GM06990 (cell line): ENCODE results near the gene IRF2BPL.

Experiments
- DNase-seq: peaks from one replicate; pipeline ENCODE4 v3.0.0-alpha.2; 2011; ENCODE audit not compliant: insufficient read length; ENCODE audit errors: extremely low read depth
- H3K27me3 ChIP-seq: replicated peaks from 2 replicates; pipeline ENCODE4 v1.6.0; 2011; ENCODE audit warnings: low read length; ENCODE audit not compliant: control insufficient read depth, insufficient read depth
- H3K36me3 ChIP-seq: 2 replicates; pipeline ENCODE4 v1.5.1; 2011; ENCODE audit warnings: low read length; ENCODE audit not compliant: control insufficient read depth, insufficient read depth
- H3K4me3 ChIP-seq: replicated peaks from 2 replicates; pipeline ENCODE4 v1.5.1; 2011; ENCODE audit warnings: low read depth, mild to moderate bottlenecking, control low read depth, low read length
- TF ChIP-seq, protein P1 (sequence below): IDR thresholded peaks from 2 replicates; pipeline ENCODE4 v1.5.1; 2011; ENCODE audit warnings: low read length, control low read depth, mild to moderate bottlenecking, inconsistent platforms; ENCODE audit not compliant: insufficient read depth, poor library complexity, severe bottlenecking

IRF2BPL gene

DNA sequence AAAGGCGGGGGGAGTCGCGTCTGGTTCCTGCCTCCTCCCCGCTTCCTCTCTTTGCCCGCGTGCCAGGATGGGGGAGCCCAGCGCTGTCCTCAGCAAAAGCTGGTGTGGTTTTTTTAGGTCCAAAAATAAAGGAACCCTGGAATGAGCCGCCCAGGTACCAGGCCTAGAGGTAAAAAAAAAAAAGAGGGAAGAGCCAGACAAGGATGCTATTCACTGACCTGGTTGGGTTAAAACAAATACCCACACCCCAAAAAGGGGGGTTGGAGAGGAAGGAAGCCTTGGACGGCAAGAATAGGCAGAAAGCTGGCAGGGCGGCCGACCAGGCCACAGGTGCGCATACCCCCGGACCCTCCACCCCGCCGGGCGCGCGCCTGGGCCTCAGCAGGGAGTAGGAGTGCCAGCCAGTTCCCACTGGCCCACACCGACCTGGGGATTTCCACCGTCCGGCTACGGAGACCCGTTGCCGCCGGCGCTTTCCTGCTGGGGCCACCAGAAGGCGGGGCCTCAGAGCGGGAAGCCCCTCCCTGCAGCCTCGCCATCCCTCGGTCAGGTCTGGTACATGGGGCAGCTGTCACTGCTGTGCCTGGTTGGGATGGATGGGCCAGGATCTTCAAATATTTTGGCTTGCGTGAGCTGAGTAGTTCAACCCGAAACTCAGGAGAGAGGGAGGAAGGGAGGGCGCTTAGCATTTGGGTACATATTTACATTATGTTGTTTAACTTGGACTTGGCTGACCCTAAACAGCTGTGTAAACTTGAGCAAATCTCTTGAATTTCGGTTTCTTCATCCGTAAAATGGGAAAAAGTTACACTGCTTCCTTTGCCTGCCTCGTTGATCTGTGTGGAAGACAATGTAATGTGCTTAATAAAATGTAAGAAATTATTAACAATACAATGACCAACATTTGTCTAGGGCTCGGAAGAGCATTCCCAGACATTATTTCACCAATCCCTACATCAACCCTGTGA is 5.4 kb upstream of the IRF2BPL start:
- DNase-seq = peak; percentile 90
- TF ChIP-seq, protein P1, sequence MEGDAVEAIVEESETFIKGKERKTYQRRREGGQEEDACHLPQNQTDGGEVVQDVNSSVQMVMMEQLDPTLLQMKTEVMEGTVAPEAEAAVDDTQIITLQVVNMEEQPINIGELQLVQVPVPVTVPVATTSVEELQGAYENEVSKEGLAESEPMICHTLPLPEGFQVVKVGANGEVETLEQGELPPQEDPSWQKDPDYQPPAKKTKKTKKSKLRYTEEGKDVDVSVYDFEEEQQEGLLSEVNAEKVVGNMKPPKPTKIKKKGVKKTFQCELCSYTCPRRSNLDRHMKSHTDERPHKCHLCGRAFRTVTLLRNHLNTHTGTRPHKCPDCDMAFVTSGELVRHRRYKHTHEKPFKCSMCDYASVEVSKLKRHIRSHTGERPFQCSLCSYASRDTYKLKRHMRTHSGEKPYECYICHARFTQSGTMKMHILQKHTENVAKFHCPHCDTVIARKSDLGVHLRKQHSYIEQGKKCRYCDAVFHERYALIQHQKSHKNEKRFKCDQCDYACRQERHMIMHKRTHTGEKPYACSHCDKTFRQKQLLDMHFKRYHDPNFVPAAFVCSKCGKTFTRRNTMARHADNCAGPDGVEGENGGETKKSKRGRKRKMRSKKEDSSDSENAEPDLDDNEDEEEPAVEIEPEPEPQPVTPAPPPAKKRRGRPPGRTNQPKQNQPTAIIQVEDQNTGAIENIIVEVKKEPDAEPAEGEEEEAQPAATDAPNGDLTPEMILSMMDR = no peak
- Histone ChIP-seq H3K4me3 (peak overlapping the region; percentile 62), H3K36me3 (no peaks in the 10 kb centered on the region), H3K27me3 (no peaks in the 10 kb centered on the region)

DNA sequence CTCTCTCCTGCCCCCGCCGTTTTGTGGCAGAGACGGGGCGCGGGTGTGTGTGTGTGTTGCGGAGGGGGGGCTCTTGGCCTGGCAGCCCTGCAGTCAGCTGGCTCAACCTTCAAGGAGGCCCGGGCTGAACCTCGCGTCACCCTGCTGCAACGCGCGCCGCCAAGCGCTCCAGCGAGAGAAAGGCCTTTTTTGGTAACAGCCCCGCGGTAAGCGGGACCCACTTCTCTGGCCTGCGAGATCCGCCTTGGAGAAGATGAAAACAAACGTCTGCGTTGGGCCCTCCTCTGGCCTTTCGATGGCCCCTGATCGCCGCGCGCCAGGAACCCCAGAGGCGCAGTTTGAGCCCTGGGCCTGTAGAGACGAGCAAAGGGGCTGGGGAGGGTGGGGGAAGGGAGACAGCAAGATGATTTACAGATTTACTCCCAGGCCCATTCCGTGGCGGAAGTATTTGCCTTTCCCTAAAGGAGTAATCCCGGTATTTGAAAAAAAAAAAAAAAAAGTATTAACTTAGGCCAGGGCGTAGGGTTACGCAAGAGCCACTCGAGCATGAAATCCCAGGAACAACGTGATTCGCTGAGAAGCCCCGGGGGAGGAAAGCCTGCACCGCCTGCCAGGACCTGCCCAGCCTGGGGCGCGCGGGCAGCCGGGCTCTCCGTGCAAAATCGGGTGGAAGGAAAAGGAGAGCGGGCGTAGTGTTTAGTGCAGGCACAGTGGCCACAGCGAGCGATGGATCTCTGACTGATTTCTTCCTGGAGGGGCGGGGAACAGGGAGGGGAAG is 4.5 kb upstream of the IRF2BPL start:
- DNase-seq = peak; percentile 78
- Histone ChIP-seq H3K27me3 (no peaks in the 10 kb centered on the region), H3K4me3 (peak overlapping the region; percentile 62), H3K36me3 (no peaks in the 10 kb centered on the region)
- TF ChIP-seq, protein P1 = peak; percentile 36

DNA sequence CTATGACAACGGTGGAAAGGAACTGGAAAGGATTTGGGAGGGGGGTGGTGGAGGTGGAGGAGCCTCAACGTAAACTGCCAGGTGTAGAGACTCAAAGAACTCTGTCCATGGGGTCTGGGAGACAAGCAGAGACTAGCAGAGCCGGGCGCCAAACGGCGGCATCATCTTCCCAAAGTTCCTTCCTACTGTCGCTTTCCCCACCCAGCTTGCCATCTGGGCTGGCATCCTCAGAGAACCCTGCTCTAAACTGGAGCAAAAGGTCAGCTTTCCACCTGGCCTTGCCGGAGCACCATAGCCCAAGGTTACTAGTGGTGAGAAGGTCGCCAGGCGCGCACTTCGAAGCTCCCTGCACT is 4.0 kb upstream of the IRF2BPL start:
- Histone ChIP-seq H3K4me3 (peak overlapping the region; percentile 28), H3K27me3 (no peaks in the 10 kb centered on the region), H3K36me3 (no peaks in the 10 kb centered on the region)
- DNase-seq = no peak
- TF ChIP-seq, protein P1 = no peak

DNA sequence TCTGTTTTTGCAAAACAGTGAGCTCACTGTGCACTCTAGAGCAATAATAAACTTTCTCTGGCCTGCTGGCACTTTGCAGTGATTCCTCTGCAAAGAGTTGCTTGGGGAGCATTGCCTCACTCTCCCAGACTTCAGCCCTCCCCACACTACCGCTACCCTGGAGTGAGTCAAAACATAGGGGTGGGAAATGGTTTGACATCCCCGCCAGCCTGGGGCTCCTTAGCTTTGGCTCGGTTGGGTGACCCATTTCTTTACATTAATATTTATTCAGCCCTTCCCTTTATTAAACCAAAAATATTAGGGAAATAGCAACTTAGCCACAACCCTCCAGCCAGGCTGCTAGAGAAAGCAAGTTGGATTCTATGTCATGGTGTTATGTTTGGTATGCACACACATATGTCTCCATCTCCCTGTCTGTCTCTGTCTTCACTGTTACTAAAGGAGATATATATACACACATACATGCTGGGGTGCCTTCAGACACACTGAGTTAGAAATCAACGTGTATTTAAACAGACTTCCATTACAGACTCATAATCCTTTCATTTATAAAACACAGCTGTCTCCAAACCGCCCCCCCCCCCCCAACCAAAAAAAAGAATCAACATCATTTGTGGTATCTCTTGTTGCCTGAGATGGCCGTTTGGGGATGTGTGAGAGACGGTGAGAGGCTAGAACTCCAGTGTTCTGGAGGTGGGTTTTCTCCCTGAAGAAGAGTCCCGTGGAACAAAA is 3.4 kb upstream of the IRF2BPL start:
- no peak for DNase-seq
- TF ChIP-seq, protein P1 = no peak
- no peaks in the 10 kb centered on the region for H3K36me3 ChIP-seq

DNA sequence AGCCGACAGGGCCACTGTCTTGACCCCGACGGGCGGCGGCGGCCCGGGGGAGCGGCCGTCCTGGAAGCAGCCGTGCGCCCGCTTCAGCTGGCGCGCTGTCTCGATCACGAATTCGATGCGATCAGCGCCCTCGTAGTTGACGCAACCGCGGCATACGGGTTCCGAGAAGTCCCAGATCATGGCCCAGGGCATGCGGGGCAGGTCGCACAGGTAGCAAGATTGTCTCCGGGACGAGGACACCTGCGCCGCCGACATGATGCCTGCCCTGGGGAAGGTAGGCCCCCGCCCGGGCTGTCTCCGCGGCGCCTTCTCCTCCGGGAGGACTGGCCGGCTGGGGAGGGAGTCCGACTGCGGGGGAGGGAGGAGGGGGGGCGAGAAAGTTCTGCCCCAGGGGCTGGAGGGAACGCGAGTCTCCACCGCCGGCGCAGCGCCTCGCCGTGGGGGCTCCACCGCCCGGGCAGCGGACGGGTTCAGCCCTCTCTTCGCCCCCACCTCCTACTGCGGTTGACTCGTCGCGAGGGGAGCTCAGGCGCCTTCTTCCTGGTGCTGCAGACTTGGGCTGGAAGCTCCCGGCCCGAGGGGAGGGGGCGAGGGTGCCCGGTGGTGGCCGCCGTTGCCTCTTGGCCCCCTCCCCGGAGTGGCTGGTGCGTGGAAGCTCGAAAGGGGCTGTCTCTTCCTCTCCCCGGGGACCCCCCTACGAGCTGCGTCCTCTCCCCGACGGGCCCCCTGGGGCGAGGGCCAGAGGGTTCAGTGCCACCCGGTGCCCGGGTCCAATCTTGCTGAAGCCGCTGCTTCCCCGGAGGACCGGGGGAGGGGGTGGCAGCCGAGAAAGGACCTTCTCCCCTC is 747 bp downstream of the IRF2BPL start:
- DNase-seq = peak; percentile 82
- H3K4me3 ChIP-seq = peak overlapping the region; percentile 86
- H3K36me3 ChIP-seq = peaks cover 5% of the 10 kb centered on the region
- H3K27me3 ChIP-seq = no peaks in the 10 kb centered on the region
- TF ChIP-seq, protein P1 = peak; percentile 19

More for the DNA sequence above, 3.4 kb upstream of the IRF2BPL start:
- no peaks in the 10 kb centered on the region for H3K27me3 ChIP-seq
- H3K4me3 ChIP-seq = no peak overlapping the region
